Measurements from ENCODE around the gene TP73.

- TF ChIP-seq CTCF (IDR thresholded peaks at IDR 0.05) (no peak), POLR2A (IDR thresholded peaks at IDR 0.05) (no peak)
Observed at GRCh38 chr1:3671371-3672180, 19.3 kb downstream of the TP73 start.
